MV-4-11 (cell line): ENCODE measurements around the gene JOSD1.
"Not testable (repeated sequence)": the region's sequence is repeated elsewhere in the genome, so short reads cannot be mapped to it uniquely, and the experiment has no call there.

Source experiments
- DNase-seq: peaks from one replicate; lab custom pipeline; 2025; lab: John Stamatoyannopoulos, UW

The JOSD1 gene

DNA sequence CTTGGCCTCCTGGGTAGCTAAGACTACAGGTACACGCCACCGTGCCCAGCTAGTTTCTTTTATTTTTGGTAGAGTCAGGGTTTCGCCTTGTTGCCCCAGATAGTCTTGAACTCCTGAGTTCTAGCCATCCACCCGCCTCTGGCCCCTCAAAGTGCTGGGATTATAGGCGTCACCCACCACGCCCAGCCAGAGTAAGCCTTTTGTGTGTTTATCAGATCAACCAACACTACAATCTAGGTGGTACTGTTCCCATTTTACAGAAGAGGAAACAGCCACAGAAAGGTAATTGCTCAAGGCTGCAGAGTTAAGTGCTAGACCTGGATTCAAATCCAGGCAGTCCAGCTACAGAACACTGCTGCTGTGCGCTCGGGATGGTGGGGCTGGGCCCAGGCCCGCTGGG is 15.8 kb downstream of the JOSD1 start:
- no peak for DNase-seq

GRCh38 chr22:38681582-38682335 is 19.0 kb downstream of the JOSD1 start, which contains the start of gene TOMM22:
Gene TOMM22, plus strand, starts transcription at chr22:38681957. Its CDS starts 22 bp downstream, at chr22:38681979.
- DNase-seq, result peak; percentile 81

DNA sequence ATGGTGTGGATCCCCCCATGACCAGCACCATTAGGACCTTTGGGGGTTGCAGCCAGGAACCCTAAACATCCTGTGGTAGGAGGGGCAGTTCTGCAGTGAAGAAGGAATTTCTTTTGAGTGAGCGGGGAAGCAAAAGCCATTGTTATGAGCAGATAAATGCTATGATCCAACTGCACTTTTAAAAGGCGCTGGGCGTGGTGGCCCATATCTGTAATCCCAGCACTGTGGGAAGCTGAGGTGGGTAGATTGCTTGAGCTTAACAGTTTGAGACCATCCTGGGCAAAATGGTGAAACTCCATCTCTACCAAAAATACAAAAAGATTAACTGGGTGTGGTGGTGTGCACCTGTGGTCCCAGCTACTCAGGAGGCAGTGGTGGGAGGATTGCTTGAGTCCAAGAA is 24.9 kb downstream of the JOSD1 start:
- DNase-seq, result no peak

GRCh38 chr22:38674888-38675287 is 25.9 kb downstream of the JOSD1 start:
- no peak for DNase-seq

- no peak for DNase-seq
Observed at GRCh38 chr22:38657045-38657909, 43.5 kb downstream of the JOSD1 start.

GRCh38 chr22:38656256-38657044 is 44.3 kb downstream of the JOSD1 start, which contains the start of the genes CBY1 and FAM227A:
Gene CBY1, plus strand, starts transcription at chr22:38656638. Its CDS starts 11,417 bp downstream, at chr22:38668055.
Gene FAM227A, minus strand, starts transcription at chr22:38656392. Its CDS starts 6,224 bp downstream, at chr22:38650168.
- peak; percentile 78 for DNase-seq

DNA sequence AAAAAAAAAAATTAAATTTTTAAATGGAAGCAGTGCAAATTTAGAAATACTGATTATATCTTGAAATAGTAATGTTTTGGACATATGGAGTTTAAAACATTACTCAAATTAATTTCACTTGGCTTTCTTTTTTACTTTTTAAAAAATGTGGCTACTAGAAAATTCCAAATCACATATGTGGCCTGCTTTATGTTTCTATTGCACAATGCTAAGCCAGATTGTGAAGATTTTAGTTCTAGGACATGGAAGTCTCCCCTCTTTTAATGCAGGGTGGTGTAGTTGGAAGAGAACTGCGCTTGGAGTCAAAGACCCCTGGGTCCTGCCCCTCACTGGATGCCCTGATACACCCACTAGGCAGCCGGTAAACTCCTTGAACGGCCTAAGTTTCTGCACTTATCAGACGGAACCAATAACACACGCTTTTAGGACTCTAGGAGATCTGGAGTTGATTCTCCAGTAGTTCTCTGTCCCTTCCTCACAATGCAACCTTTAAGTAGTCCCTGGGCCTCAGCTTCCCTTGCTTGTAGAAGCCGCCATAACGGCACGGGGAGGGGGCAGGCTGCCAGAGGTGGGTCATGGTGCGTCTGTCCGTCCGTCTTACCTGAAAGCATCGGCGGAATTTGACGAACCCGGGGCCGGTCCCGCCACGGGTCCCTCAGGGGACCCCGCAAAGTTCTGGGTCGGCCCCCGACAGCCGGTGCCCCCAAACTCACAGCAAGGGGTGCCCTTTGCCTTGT is 45.1 kb downstream of the JOSD1 start:
- no peak for DNase-seq

- DNase-seq, result no peak
Observed at GRCh38 chr22:38653741-38654140, 47.0 kb downstream of the JOSD1 start.

GRCh38 chr22:38652859-38653258 is 47.9 kb downstream of the JOSD1 start:
- DNase-seq, result no peak

DNA sequence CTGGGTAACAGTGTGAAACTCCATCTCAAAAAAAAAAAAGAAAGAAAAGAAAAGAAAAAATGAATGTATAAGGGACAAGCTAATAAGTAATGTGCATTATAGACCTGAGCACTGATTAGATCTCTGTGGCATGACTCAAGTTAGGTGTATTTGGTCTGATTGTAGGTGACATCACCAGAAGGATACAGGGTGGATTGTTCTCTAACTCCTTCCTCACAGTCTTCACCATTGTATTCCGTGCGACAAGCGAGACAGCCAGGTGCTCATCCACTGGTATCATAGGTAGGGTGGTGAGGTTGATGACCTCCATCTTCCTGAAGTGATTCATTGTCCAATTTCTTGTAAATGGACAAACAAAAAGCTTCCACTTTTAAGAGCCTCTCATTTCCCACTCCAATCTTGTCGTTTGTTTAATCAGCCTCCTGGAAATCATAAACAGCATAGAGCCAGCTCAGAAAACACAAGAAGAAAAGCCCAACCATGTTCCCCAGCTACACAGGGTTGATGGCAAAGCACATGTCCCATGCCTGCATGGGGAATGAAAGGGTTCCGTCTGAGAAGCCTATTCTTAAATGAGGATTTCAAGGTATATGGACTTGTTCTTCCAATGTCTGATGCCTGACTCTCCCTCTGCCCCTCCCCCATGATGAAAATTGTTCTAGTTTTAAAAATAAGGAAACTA is 50.8 kb downstream of the JOSD1 start:
- no peak for DNase-seq

DNA sequence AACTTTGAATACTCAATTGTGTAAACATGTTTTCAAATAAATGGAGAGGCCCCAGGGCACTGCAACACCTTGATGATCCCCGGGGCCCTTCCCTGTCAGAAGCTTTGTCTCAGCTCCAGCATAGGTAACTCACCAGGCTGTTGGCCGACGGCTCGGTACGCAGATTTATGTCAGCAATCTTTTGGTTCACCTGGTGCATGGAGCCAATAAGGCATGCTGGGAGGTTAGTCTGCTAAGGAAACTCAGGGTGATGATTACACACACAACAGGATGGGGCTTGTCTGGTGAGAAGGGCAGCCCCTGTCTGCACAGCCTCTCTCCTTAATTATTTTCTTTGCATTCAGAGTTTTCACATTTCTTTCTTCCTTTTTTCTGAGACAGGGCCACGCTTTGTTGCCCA is 55.3 kb downstream of the JOSD1 start:
- peak; percentile 27 for DNase-seq

DNA sequence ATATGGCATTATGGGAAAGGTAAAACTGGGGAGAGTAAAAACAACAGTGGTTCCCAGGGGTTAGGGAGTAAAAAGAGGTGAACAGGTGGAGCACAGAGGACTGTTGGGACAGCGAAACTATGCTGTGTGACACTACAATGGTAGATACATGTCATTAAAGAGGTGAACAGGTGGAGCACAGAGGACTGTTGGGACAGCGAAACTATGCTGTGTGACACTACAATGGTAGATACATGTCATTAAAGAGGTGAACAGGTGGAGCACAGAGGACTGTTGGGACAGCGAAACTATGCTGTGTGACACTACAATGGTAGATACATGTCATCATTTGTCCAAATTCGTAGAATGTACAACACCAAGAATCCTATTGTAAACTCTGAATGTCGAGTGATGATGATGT is 56.5 kb downstream of the JOSD1 start:
- DNase-seq, result not testable (repeated sequence)

DNA sequence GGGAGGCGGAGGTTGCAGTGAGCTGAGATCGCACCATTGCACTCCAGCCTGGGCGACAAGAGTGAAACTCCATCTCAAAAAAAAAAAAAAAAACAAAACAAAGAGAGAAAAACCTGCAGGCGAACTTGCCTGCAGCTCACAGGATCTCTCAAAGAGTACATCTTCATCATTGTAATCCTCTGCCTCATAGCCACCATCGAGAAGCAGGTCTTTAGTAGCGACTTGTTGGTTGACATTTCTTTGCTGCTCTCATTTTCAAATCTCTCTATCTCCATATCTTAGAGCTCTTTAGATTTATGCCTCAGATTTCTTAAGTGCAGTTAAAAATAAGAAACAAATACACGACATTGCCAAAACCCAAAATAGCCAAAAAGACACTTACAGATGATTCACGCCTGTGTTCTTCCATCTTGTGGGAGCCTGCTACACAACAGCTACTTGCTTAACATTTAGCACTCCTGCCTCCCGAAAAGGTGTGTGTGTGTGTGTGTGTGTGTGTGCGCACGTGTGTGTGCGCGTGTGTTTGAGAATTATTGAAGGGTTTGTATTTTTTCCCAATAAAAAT is 59.2 kb downstream of the JOSD1 start:
- no peak for DNase-seq

GRCh38 chr22:38638728-38639127 is 62.0 kb downstream of the JOSD1 start:
- no peak for DNase-seq

DNA sequence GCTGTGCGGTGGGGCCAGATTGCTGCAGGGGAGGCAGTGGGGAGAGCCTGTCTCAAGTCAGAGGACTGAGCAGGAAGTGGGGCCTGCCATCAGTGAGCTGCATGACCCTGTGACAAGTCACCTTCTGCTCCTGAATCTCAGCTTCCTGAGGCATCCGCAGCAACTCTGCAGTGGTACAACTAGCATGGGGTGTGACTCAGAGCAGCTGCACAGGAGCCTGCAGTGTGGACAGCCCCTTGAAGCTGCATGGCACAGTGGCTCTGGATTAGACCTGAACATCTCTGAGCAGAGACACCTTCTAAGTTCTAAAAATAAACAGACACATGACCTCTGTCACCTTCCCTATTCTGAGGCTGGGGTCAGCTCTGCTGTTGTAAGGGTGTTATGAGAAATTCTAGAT is 62.5 kb downstream of the JOSD1 start:
- no peak for DNase-seq
